IMR-90 (cell line): ENCODE data around the gene SLC25A26.

Experiments
- MAZ ChIP-seq: IDR thresholded peaks from 2 replicates; pipeline ENCODE4 v1.6.1; 2012; ENCODE audit warnings: low read depth, mild to moderate bottlenecking, low read length, improper control_type of control experiment, moderate library complexity, borderline replicate concordance
- MXI1 ChIP-seq: IDR thresholded peaks from 2 replicates; pipeline ENCODE4 v1.6.1; 2012; ENCODE audit warnings: low read depth, mild to moderate bottlenecking, low read length, moderate library complexity, borderline replicate concordance
- RFX5 ChIP-seq: IDR thresholded peaks from 2 replicates; pipeline ENCODE4 v1.8.0; 2012; ENCODE audit warnings: low read depth, mild to moderate bottlenecking, low read length, moderate library complexity
- TF ChIP-seq, protein P1 (sequence below): conservative IDR thresholded peaks from 2 replicates; pipeline ENCODE4 v1.5.1; 2012; ENCODE audit warnings: mild to moderate bottlenecking, low read depth, low read length, improper control_type of control experiment

DNA sequence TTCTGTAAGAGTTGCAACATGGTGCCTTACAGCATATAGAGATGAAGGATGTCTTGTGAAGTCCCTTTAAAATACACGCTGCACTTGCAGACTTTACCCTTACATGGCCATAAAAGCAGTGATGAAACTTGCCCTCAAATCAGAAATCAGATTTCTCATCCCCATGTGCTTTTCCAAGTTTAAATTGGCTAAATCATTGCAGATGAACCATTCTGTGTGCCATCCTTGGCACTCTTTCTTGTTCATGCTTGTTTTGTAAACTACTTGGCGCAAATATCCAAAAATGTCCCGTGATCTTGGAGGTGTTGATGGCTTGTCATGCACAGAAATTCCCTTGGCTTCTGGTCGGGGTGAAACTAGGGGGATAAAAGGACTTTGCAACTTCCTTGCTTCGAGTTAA, 144.3 kb downstream of the SLC25A26 start:
- TF ChIP-seq, protein P1, sequence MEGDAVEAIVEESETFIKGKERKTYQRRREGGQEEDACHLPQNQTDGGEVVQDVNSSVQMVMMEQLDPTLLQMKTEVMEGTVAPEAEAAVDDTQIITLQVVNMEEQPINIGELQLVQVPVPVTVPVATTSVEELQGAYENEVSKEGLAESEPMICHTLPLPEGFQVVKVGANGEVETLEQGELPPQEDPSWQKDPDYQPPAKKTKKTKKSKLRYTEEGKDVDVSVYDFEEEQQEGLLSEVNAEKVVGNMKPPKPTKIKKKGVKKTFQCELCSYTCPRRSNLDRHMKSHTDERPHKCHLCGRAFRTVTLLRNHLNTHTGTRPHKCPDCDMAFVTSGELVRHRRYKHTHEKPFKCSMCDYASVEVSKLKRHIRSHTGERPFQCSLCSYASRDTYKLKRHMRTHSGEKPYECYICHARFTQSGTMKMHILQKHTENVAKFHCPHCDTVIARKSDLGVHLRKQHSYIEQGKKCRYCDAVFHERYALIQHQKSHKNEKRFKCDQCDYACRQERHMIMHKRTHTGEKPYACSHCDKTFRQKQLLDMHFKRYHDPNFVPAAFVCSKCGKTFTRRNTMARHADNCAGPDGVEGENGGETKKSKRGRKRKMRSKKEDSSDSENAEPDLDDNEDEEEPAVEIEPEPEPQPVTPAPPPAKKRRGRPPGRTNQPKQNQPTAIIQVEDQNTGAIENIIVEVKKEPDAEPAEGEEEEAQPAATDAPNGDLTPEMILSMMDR = no peak
- no peak for TF ChIP-seq MAZ
- no peak for TF ChIP-seq MXI1
- TF ChIP-seq RFX5 = no peak
